Vagina (tissue), 2 donors: Measurements from ENCODE around the gene TMEM14A.

Experiments used
- CTCF ChIP-seq, 3 experiments: fragments of 450-650 bp in 2 of 3; fragments of 200-600 bp in 1 of 3; sonication (generic) in 1 of 3; IDR thresholded peaks; one replicate each; pipeline ENCODE4 v1.5.1; 2017 to 2019; ENCODE audit warnings: antibody characterized with exemption in 3 of 3, mild to moderate bottlenecking in 2 of 3, moderate library complexity in 2 of 3
- POLR2A ChIP-seq, 2 donors: fragments of 450-650 bp; IDR thresholded peaks; one replicate each; pipeline ENCODE4 v1.6.1; 2017; ENCODE audit warnings: antibody characterized with exemption in 2 of 2, mild to moderate bottlenecking in 2 of 2, moderate library complexity in 2 of 2

- TF ChIP-seq CTCF (IDR thresholded peaks at IDR 0.05) (no peak), POLR2A (IDR thresholded peaks at IDR 0.05) (no peak)
These were observed 37.2 kb downstream of the TMEM14A start for GRCh38 chr6:52707963-52708680.
